Measurements from ENCODE around the gene NUDT3.

- TF ChIP-seq CTCF (IDR thresholded peaks at IDR 0.05; ENCODE audit: low read length) (no peak), EZH2 (IDR thresholded peaks at IDR 0.05; ENCODE audit: borderline replicate concordance, low read length) (no peak)
Observed at GRCh38 chr6:34325633-34326032, 66.8 kb downstream of the NUDT3 start.

All from OCI-LY1 (cell line).